HTERT RPE-1 (cell line): ENCODE results near the gene ZMYND8.
"Not testable (repeated sequence)": the region's sequence is repeated elsewhere in the genome, so short reads cannot be mapped to it uniquely, and the experiment has no call there.

ENCODE experiments used
- in situ Hi-C: fragments of 300-500 bp; cut with MboI; formaldehyde crosslinking; loops from 4 replicates; pipeline ENCODE4 v1.14.3; 2020; ENCODE audit warnings: low sequenced_read_pairs

Gene ZMYND8

DNA sequence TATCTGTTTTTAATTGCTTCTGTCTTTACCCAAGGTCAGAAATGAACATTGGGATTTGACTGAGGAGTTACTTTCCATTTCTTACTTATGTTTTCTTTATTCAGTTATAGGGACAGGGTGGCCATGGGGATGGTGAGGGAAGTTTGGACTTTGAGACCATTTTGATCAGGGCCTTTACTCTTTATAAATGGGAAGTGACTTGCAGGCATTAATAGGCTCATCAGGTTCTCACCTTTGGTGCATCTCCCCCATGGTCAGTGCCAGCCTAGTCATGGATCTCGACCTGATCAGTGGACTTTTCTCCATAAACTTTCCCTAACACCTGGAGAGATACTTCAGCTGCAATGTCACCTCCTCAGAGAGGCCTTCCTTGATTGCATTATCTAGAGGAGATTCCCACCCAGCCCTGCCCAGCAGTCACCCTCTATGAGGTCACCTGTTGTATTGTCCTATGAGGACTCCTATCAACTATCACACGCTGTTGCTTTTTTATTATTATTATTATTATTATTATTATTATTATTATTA is 16.8 kb upstream of the ZMYND8 start:
- in situ Hi-C loops = no loop called here

DNA sequence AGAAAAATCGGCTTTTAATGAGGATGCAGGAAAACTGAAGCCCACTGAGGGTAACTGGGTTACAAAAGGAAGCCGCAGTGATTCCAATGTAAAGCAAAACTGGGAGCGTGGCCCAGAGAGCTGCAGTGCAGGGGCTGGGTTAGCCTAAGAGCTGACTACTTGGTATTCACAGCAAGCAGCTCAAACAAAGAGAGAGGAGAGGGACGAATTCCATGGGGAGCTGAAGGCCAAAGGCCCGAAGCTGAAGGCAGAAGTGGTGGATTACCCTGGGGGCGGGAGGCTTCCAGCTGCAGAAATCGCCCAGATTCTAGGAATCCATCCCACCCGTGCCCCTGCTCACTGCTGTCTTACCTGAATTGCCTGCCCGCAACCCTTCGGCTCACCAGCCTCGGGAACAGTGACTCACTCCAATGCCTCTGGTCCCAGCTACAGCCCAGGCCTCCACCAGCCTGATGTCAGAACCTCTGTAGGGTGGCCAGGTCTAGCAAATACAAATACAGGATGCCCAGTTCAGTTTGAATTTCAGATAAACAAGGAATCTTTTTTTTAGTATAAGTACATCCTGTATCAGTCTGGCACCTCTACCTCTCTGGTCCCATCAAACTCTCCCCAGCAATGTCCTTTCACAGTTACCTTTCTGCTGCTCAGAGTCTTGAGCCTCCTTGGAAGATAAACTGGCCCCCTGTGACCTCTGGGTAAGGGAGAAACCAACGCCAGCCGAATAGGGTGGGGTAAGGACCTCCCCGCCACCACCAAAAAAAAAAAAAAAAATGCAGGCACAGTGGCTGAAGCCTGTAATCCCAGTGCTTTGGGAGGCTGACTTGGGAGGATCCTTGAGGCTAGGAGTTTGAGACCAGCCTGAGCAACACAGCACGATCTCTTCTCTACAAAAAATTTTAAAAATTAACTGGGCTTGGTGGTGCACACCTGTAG is 14.6 kb upstream of the ZMYND8 start:
- in situ Hi-C loops = no loop called here

- in situ Hi-C loops = no loop called here
These were observed 13.7 kb upstream of the ZMYND8 start for GRCh38 chr20:47370214-47370613.

DNA sequence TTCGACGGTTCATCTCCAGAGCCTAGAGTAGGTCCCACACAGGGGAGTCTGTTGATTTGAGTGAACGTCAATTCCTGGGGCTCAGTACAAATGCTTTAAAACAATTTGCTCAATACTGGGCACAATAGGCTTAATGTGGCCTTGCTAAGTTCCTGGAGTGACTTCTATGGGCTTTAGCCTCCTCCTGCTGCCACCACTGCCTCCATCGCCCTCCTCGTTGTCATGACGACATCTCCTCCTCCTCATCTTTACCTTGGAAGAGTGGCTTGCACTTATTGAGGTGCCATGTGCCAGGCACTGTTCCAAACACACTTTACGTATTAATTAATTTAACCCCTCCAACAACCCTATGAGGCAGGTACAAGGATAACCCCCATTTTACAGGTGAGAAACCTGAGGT is 11.8 kb upstream of the ZMYND8 start:
- in situ Hi-C loops = no loop called here

DNA sequence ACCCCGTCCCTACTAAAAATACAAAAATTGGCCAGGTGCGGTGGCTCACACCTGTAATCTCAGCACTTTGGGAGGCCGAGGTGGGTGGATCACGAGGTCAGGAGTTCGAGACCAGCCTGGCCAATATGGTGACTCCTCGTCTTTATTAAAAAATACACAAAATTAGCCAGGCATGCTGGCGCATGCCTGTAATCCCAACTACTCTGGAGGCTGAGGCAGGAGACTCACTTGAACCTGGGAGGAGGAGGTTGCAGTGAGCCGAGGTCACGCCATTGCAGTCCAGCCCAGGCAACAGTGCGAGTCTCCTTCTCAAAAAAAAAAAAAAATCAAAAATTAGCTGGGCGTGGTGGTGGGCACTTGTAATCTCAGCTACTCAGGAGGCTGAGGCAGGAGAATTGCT is 9.8 kb upstream of the ZMYND8 start:
- in situ Hi-C loops = not testable (repeated sequence)

- in situ Hi-C loops = no loop called here
These were observed 8.7 kb upstream of the ZMYND8 start for GRCh38 chr20:47365023-47365764.

DNA sequence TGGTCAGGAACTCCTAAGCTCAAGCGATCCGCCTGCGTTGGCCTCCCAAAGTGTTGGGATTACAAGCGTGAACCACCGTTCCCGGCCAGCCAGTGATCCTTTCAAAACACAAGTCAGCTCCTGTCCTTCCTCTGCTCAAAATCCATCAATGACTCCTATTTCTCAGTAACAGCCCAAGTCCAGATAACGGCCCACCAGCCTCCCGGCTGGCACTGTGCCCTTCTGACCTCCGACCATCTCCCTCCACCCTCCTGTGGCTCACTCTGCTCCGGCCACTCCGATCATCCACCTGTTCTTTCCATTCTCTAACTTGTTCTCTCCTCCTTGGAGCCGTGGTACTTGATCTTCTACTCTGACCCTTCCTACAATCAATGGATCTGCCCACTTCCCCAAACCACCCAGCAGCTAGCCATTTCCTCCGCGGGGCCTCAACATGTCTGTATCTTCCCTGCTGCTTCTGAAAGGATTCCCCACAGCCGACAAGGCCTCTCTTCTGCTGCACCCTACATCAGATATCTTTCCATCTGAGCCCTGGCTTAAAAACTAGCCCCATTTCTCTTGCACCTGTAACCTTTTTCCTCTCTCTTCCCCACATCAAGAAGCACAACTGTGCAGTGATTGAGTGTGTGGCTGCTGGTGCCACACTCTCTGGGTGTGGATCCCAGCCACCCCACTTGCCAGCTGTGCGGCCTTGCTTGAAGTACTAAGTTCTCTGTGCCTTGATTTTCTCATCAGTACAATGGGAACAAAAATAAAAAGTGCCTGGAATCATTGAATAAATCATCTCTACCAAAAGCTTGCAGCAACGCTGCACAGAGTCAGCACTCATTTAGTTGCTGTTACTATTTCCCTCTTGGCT is 6.1 kb upstream of the ZMYND8 start:
- in situ Hi-C loops = no loop called here

- in situ Hi-C loops = no loop called here
These were observed 4.8 kb upstream of the ZMYND8 start for GRCh38 chr20:47361057-47361915.

- in situ Hi-C loops = no loop called here
These were observed 4.0 kb upstream of the ZMYND8 start for GRCh38 chr20:47360297-47361056.

GRCh38 chr20:47359530-47360296 is 3.2 kb upstream of the ZMYND8 start:
- in situ Hi-C loops = no loop called here

GRCh38 chr20:47358672-47359529 is 2.4 kb upstream of the ZMYND8 start:
- in situ Hi-C loops = no loop called here

DNA sequence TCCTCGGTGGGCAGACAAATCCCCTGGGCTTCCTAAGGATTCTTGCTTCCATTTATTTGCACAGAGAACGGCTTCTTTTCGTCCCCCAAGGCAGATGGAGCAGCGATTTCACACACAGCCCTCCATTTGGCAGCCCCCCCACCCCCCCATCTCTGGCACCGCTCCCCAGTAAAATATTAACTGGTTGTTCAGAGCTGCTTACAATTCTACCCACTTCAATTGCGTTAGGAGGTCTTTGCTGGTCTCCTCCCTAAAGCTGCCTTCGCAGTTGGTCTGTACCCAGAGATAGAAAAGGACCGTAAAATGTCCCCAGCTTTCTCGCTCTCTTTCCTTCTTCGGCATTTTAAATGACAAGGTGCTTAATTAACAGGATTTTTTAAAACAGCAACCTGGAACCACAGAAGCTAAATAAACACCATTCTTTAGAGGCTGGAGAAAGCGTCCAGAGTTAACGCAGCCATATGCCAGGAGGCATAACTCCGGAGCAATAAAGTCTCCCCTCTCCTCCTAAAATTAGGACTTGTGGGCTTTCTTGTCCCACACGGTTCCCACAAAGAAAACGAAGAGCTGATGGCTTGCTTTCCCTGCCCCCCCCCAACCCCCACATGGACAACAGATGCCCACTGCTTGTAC is 1.7 kb upstream of the ZMYND8 start:
- in situ Hi-C loops = no loop called here

GRCh38 chr20:47357296-47358038 is 968 bp upstream of the ZMYND8 start:
- in situ Hi-C loops = no loop called here

DNA sequence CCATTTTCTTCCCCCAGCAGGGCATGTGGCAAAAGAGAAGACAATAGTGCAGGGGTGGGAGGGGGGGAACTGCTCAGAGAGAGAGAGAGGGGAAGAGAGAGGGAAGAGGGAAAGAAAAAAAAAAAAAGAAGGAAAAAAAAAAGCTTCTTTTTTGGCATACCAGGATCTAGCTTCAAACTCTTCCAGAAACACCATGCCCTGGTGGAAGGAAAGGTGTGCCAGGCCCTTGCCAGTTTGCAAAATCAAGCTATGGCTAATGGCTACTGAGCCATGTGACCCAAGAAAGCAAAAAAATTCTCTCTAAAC is 326 bp downstream of the ZMYND8 start:
- in situ Hi-C loops = no loop called here

- in situ Hi-C loops = no loop called here
These were observed 845 bp downstream of the ZMYND8 start for GRCh38 chr20:47355489-47356219.
